Activated naive CD4-positive, alpha-beta T cell treated with anti-CD3 and anti-CD28 coated beads for 36 hours (primary cell): Measurements from ENCODE around the gene ZBTB21. TPM values are rescaled to one million over a fixed set of nuclear protein-coding genes. Genes with fewer than 3 reads are reported as not detected.

ENCODE experiments used
- CTCF ChIA-PET: fragments of 350-600 bp; sonication (Branson Sonifier 250); formaldehyde crosslinking; loops from one replicate; lab custom pipeline; 2021; ENCODE audit warnings: antibody characterized with exemption; lab: Charles Lee
- DNase-seq: peaks from one replicate; pipeline ENCODE4 v3.0.0-alpha.2; 2020
- H3K27ac Mint-ChIP-seq: one replicate; pipeline ENCODE4 v1.8.0; 2021; ENCODE audit warnings: mild to moderate bottlenecking, mixed read lengths
- H3K27me3 Mint-ChIP-seq: one replicate; pipeline ENCODE4 v1.8.0; 2021; ENCODE audit warnings: low read depth, mixed read lengths
- H3K36me3 Mint-ChIP-seq: one replicate; pipeline ENCODE4 v1.8.0; 2021; ENCODE audit warnings: low read depth, mixed read lengths
- H3K4me1 Mint-ChIP-seq: one replicate; pipeline ENCODE4 v1.8.0; 2021; ENCODE audit warnings: low read depth, mixed read lengths
- H3K4me3 Mint-ChIP-seq: one replicate; pipeline ENCODE4 v1.8.0; 2021; ENCODE audit warnings: mild to moderate bottlenecking, moderate library complexity, mixed read lengths
- H3K9me3 Mint-ChIP-seq: one replicate; pipeline ENCODE4 v1.8.0; 2021; ENCODE audit warnings: mixed read lengths
- intact Hi-C: fragments of 100-400 bp; cut with micrococcal nuclease; formaldehyde crosslinking; loops from one replicate; pipeline ENCODE4 v1.15.1; 2023
- total RNA-seq, 2 experiments: library from RNA; stranded (reverse); gene quantifications; one replicate each; pipeline ENCODE4 v1.2.3, GENCODE V29; 2021

ZBTB21 gene
- total RNA-seq, 2 experiments from 2014 or later: 27.8 to 28.0 TPM

DNA sequence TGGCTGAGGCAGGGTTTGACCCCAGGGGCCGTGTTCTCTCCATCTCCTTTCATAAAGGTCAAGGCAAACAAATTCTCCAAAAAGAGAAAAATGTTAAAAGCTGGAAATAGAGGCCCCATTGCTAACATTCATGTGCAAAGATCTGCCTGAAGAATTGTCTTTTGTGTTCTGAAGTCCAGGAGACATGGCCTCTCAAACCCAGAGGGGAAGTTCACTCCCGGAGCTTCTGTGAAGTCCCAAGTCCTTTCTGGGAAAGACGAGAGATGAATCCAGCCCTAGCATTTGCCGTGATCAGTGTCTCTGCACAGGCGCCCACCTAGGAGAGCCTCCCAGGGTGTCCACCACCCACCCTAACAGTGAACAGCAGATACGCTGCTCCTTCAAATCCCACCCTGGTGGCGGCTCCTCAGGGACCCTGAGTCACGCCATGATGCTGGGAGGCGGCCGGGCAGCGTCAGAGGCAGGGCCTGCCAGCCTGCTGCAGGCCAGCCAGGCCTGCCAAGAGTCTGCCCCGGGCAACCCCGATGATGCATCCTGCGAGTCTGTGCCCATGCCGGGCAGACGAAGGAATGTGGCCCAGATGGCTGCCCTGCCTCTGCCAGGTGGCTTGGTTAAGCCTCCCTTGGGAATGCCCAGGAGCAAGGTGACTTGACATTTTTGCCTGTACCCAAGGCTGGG, 51.1 kb downstream of the ZBTB21 start:
- Mint-ChIP-seq H3K9me3 (no peaks in the 10 kb centered on the region), H3K4me3 (no peak overlapping the region), H3K27me3 (peaks cover 21% of the 10 kb centered on the region), H3K27ac (no peak overlapping the region), H3K36me3 (no peaks in the 10 kb centered on the region), H3K4me1 (peaks cover 17% of the 10 kb centered on the region)
- intact Hi-C loops: no loop called here
- CTCF ChIA-PET: no interaction called here
- DNase-seq: no peak

DNA sequence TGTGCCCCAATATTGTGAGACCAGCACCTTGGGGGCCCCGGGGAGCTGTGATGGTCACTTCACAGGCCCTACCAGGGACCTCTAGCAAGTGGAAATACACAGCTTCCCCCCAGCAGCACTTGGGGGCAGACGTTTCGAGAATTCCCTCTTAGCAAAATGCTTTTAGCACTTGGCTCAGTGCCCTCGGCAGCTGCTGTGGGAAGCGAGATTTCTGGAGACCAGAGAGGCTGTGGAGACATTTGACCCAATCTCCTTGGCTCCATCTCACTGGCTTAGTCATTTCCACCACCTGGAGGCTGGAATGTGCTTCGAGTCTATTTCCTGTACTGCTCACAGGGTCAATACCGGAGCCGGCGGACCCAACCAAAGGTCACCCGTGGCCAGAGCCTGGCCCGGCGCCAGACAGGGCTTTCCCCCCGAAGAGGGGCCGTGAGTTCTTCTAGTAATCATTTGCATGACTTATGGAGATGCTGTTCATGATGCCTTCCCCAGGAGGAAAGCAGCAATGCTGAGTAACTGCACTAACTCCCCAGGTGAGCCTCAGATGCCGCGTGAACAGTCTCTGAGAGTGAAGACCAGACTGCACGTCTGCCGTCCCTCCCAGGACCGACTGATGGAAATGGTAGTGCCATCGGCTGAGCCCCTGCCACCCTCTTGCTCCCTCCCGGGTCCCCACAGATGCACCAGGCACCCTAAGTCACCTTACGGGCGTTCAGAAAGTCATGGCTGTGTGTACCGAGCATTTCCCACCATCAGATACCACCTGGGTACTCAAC, 52.0 kb downstream of the ZBTB21 start:
- no peak overlapping the region for H3K27ac Mint-ChIP-seq

GRCh38 chr21:41956926-41957729, 53.0 kb downstream of the ZBTB21 start:
- Mint-ChIP-seq H3K4me1 (peaks cover 19% of the 10 kb centered on the region), H3K27me3 (peaks cover 11% of the 10 kb centered on the region), H3K4me3 (no peak overlapping the region), H3K9me3 (no peaks in the 10 kb centered on the region), H3K27ac (no peak overlapping the region), H3K36me3 (no peaks in the 10 kb centered on the region)
- CTCF ChIA-PET: interaction anchor here (1.7 kb wide), 1 partner anchor 151 kb away, joined by 5 read pairs; no protein-coding TSS in a partner anchor
- no peak for DNase-seq
- intact Hi-C loops: no loop called here

More for the DNA sequence above, 52.0 kb downstream of the ZBTB21 start:
- Mint-ChIP-seq H3K27me3 (peaks cover 18% of the 10 kb centered on the region), H3K9me3 (no peaks in the 10 kb centered on the region), H3K4me1 (peaks cover 17% of the 10 kb centered on the region), H3K4me3 (no peak overlapping the region), H3K36me3 (no peaks in the 10 kb centered on the region)
- CTCF ChIA-PET: no interaction called here
- intact Hi-C loops: no loop called here
- no peak for DNase-seq

DNA sequence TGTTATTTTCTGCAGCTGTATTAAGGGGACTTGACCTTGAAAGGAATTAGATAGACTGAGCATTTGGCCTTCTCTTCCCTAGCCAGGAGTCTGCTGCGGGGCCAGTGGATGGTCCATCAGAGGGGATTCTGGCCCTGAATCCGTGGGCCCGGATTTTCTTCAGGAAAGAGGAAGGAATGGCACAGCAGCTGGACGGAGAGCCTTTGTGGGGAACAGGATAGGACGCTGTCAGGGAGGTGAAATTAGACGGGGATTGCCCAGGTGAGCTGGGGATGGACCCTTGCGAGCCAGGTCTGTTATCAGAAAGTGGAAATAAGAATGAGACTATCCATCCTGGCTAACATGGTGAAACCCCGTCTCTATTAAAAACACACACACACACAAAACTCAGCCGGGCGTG, 54.6 kb downstream of the ZBTB21 start:
- Mint-ChIP-seq H3K27me3 (peaks cover 4% of the 10 kb centered on the region), H3K36me3 (no peaks in the 10 kb centered on the region), H3K4me3 (no peak overlapping the region), H3K9me3 (no peaks in the 10 kb centered on the region), H3K4me1 (peaks cover 13% of the 10 kb centered on the region), H3K27ac (no peak overlapping the region)
- intact Hi-C loops: no loop called here
- CTCF ChIA-PET: no interaction called here
- no peak for DNase-seq

DNA sequence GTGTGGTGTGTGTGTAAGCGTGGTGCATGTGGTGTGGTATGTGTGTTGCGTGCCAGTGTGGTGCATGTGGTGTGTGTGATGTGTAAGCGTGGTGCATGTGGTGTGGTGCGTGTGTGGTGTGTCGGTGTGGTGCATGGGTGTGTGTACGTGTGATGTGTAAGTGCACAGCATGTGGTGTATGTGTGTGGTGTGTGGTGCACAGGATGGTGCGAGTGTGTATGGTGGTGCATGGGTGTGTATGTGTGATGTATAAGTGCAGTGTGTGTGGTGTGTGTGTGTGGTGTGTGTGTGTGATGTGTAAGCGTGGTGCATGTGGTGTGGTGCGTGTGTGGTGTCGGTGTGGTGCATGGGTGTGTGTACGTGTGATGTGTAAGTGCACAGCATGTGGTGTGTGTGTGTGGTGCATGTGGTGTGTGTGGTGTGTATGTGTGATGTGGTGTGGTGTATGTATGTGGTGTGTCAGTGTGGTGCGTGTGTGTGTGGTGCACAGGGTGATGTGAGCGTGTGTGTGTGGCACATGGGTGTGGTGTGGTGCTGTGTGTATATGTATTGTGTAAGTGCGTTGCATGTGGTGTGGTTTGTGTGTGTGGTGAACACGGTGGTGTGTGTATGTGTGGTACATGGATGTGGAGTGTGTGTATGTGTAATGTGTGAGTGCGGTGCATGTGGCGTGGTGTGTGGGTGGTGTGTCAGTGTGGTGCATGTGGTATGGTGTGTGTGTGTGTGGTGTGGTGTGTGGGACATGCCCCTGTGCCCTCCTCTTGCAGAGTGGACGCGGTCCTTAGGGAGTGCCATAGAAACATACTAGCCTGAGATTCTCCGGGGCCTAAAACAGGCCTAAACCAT, 55.3 kb downstream of the ZBTB21 start:
- Mint-ChIP-seq H3K27me3 (peaks cover 4% of the 10 kb centered on the region), H3K4me1 (peaks cover 13% of the 10 kb centered on the region), H3K9me3 (no peaks in the 10 kb centered on the region), H3K4me3 (peak overlapping the region; percentile 54), H3K36me3 (no peaks in the 10 kb centered on the region), H3K27ac (no peak overlapping the region)
- intact Hi-C loops: no loop called here
- no peak for DNase-seq
- CTCF ChIA-PET: no interaction called here

DNA sequence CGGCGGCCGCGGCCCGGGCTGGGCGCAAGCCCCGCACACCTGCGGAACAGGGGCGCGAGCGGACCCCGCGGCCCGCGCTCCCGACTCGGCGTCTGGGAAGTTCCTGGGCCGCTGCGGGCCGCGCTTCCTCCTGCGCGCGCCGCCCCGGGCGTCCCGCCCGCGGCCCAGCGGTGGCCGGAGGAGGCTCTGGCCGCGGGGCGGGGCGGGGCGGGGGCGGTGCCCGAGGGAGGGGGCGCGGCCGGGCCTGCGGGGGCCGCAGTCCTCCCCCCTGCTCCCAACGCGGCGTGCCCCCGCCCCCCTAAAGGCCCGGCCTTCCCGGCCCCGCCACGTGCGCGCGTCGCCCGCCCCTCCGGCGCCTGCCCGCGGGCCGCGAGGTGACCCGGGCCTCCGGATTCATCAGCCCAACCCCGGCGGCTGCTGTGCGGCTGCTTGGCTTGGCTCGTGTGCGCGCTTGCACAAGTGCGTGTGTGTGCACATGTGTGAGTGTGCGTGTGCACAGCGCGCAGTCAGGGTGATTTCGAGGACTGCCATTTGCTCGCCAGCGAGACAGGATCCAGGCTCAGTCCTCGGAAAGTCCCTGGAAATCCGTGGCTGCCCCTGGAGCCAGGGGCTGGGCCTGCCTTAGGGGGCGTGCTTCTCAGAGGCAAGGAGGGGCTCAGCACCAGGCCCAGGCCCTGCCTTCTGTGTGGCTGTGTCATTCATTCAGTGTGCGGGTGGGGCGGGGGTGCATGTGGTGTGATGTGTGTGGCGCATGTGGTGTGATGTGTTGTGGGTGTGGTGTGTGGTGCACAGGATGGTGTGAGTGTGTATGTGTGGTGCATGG, 56.1 kb downstream of the ZBTB21 start, which contains the start of gene C2CD2:
Gene C2CD2, minus strand, starts transcription at position 188 of the 823 bp plus-strand sequence. CDS start 370 bp downstream, outside the sequence.
- H3K4me3 Mint-ChIP-seq: peak within 1 kb of the TSS; percentile 54
- no peaks in the 10 kb centered on the region for H3K36me3 Mint-ChIP-seq
- H3K4me1 Mint-ChIP-seq: peaks cover 13% of the 10 kb centered on the region
- intact Hi-C loops: loop anchor here (1.0 kb wide), 1 partner anchor 27 kb away; no protein-coding TSS in a partner anchor
- H3K27me3 Mint-ChIP-seq: peaks cover 4% of the 10 kb centered on the region
- no peaks in the 10 kb centered on the region for H3K9me3 Mint-ChIP-seq
- H3K27ac Mint-ChIP-seq: no peak within 1 kb of the TSS
- peak; percentile 19 for DNase-seq
- CTCF ChIA-PET: no interaction called here

DNA sequence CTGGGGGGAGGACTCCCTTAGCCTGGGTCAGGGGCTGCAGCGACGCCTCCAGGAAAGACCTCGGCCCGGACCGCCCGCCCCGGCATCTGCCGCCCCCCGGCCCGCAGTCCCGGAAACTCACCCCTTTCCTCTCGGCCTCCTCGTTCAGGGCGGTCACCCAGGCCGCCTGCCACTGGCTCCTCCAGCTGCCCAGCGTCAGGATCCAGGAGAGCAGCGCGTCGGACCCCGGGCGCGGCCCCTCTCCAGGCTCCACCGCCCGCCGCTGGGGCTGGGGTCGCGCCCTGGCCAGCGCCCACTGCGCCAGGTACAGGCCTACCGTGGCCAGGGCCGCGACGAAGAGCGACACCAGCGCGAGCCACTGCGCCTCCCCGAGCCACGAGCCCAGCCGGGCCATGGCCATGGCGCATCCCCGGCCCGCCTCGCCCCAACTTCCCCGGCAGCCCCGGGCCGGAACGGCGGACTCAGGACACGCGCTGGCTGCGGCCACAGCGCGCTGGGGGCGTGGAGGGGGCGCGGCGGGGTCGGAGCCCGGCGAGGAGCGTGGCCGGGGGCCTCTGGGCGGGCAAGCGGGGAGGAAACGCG, 56.8 kb downstream of the ZBTB21 start:
- Mint-ChIP-seq H3K36me3 (no peaks in the 10 kb centered on the region), H3K27me3 (peaks cover 4% of the 10 kb centered on the region), H3K27ac (no peak overlapping the region), H3K4me1 (peaks cover 13% of the 10 kb centered on the region), H3K9me3 (no peaks in the 10 kb centered on the region), H3K4me3 (peak overlapping the region; percentile 44)
- intact Hi-C loops: loop anchor here (1.0 kb wide), 1 partner anchor 26 kb away; no protein-coding TSS in a partner anchor
- DNase-seq: no peak
- CTCF ChIA-PET: no interaction called here

GRCh38 chr21:41952568-41953248, 57.5 kb downstream of the ZBTB21 start:
- intact Hi-C loops: loop anchor here (1.0 kb wide), 1 partner anchor 25 kb away; no protein-coding TSS in a partner anchor

DNA sequence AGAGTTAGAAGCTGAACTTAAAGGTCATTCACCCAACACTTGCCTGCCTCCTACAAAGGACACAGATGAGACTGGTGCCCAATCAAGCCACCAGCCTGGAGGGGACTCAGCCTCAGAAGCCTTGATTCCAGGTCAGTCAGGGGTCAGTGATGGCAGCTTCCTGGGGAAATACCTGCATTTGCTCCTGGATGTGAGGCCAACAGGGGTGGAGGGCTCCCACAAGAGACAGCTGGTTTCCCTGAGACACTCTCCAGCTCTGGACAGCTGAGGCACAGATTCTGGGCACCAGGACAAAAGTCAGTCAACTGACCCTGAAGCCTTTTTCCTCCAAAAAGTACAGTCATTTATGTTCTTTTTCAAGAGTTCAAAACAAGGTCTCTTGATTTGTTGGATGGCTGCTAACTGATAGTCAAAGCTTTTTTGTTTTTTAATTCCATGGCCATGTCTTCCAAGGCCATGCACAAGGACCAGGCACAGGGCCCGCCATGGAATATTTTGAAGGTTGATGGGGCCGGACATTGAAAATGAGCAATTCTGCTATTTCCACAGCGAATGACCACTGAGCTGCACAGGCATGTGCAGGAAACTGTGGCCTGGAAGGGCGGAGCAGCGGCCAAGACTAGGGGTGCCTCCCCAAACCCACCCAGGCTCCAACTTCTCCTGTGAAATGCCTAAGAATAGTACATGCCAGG, 58.1 kb downstream of the ZBTB21 start:
- no peaks in the 10 kb centered on the region for H3K36me3 Mint-ChIP-seq
- H3K27me3 Mint-ChIP-seq: peaks cover 4% of the 10 kb centered on the region
- no peaks in the 10 kb centered on the region for H3K9me3 Mint-ChIP-seq
- H3K4me3 Mint-ChIP-seq: peak overlapping the region; percentile 44
- intact Hi-C loops: no loop called here
- CTCF ChIA-PET: no interaction called here
- peaks cover 11% of the 10 kb centered on the region for H3K4me1 Mint-ChIP-seq
- no peak for DNase-seq
- no peak overlapping the region for H3K27ac Mint-ChIP-seq

More at GRCh38 chr21:41952568-41953248, 57.5 kb downstream of the ZBTB21 start:
- CTCF ChIA-PET: no interaction called here
- H3K27ac Mint-ChIP-seq: no peak overlapping the region
- H3K27me3 Mint-ChIP-seq: peaks cover 4% of the 10 kb centered on the region
- H3K4me3 Mint-ChIP-seq: peak overlapping the region; percentile 44
- no peaks in the 10 kb centered on the region for H3K36me3 Mint-ChIP-seq
- no peaks in the 10 kb centered on the region for H3K9me3 Mint-ChIP-seq
- DNase-seq: no peak
- H3K4me1 Mint-ChIP-seq: peaks cover 13% of the 10 kb centered on the region

DNA sequence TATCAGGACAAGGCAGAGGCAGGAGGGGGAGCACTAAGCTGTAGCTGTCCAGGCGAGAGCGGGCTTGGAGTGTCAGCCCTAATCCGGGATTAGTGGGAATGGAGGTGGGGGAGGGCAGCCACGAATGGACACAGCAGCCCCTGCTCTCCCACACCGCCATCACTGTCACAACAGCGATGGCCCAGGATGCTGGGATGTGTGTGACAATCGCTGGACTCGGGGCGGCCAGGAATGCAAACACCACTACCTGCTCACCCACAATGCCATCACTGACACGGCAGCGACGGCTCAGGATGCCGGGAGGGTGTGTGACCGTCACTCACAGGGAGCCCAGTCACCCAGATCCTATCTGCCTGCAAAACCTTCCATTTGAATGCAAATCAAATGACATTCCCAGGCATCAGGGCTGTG, 59.2 kb downstream of the ZBTB21 start:
- CTCF ChIA-PET: no interaction called here
- Mint-ChIP-seq H3K27me3 (peaks cover 4% of the 10 kb centered on the region), H3K9me3 (no peaks in the 10 kb centered on the region), H3K4me1 (peaks cover 10% of the 10 kb centered on the region), H3K27ac (no peak overlapping the region), H3K4me3 (no peak overlapping the region), H3K36me3 (no peaks in the 10 kb centered on the region)
- intact Hi-C loops: no loop called here
- no peak for DNase-seq
